NB4 (cell line): Measurements from ENCODE around the gene TBC1D1.

Source experiments
- CTCF ChIP-seq: IDR thresholded peaks from one replicate; pipeline ENCODE4 v1.5.1; 2012; ENCODE audit warnings: low read depth, low read length
- MYC ChIP-seq: IDR thresholded peaks from 2 replicates; pipeline ENCODE4 v1.6.1; 2011; ENCODE audit warnings: low read depth, low read length
- POLR2A ChIP-seq: IDR thresholded peaks from 2 replicates; pipeline ENCODE4 v1.6.1; 2011; ENCODE audit warnings: mild to moderate bottlenecking; ENCODE audit not compliant: insufficient read length; ENCODE audit errors: extremely low read depth

GRCh38 chr4:37989398-37990260, 98.7 kb downstream of the TBC1D1 start:
- TF ChIP-seq CTCF = no peak
- TF ChIP-seq MYC = no peak
- no peak for TF ChIP-seq POLR2A
